H9 (cell line): ENCODE measurements around the gene C5orf22. TPM values are rescaled to one million over a fixed set of nuclear protein-coding genes. Genes with fewer than 3 reads are reported as not detected.

Experiments used
- DNase-seq: peaks from one replicate; pipeline ENCODE4 v3.0.0-alpha.2; 2017
- H2AFZ ChIP-seq: one replicate; pipeline ENCODE4 v1.6.1; 2013; ENCODE audit warnings: mild to moderate bottlenecking, low read length, control low read depth, moderate library complexity
- H2AK5ac ChIP-seq: 2 replicates; pipeline ENCODE4 v1.6.1; 2013; ENCODE audit warnings: low read length, control low read depth, mixed read lengths; ENCODE audit not compliant: insufficient read length
- H2BK120ac ChIP-seq: one replicate; pipeline ENCODE4 v1.6.1; 2013; ENCODE audit warnings: low read depth, mild to moderate bottlenecking, low read length, control low read depth, inconsistent platforms; ENCODE audit not compliant: poor library complexity, severe bottlenecking
- H2BK12ac ChIP-seq: 2 replicates; pipeline ENCODE4 v1.6.1; 2013; ENCODE audit warnings: low read length, control low read depth, mixed read lengths, low read depth; ENCODE audit not compliant: insufficient read length
- H2BK15ac ChIP-seq: 2 replicates; pipeline ENCODE4 v1.6.1; 2013; ENCODE audit warnings: low read depth, low read length, control low read depth
- H2BK20ac ChIP-seq: one replicate; pipeline ENCODE4 v1.6.1; 2013; ENCODE audit warnings: low read depth, mild to moderate bottlenecking, low read length, control low read depth, inconsistent platforms; ENCODE audit not compliant: poor library complexity, severe bottlenecking
- H2BK5ac ChIP-seq: 2 replicates; pipeline ENCODE4 v1.6.1; 2013; ENCODE audit warnings: low read length, control low read depth, mixed read lengths; ENCODE audit not compliant: insufficient read length
- H3K14ac ChIP-seq: 2 replicates; pipeline ENCODE4 v1.6.1; 2013; ENCODE audit warnings: low read length, control low read depth; ENCODE audit not compliant: insufficient read depth
- H3K18ac ChIP-seq: 2 replicates; pipeline ENCODE4 v1.6.1; 2013; ENCODE audit warnings: low read depth, mild to moderate bottlenecking, mixed read lengths, low read length, control low read depth; ENCODE audit not compliant: insufficient read length
- H3K23ac ChIP-seq: 2 replicates; pipeline ENCODE4 v1.6.1; 2013; ENCODE audit warnings: low read length, control low read depth, mixed read lengths, low read depth; ENCODE audit not compliant: insufficient read length
- H3K23me2 ChIP-seq: 2 replicates; pipeline ENCODE4 v1.6.1; 2013; ENCODE audit warnings: low read depth, mild to moderate bottlenecking, mixed read lengths, low read length, control low read depth; ENCODE audit not compliant: insufficient read length, poor library complexity, severe bottlenecking
- H3K27ac ChIP-seq: 2 replicates; pipeline ENCODE4 v1.5.1; 2013; ENCODE audit warnings: low read length, control low read depth, mixed read lengths, low read depth; ENCODE audit not compliant: insufficient read length
- H3K27me3 ChIP-seq: 2 replicates; pipeline ENCODE4 v1.6.1; 2013; ENCODE audit warnings: low read length, control low read depth, inconsistent platforms; ENCODE audit not compliant: insufficient read depth
- H3K4ac ChIP-seq: 2 replicates; pipeline ENCODE4 v1.6.1; 2013; ENCODE audit warnings: low read depth, mild to moderate bottlenecking, control low read depth, inconsistent platforms, low read length, moderate library complexity
- H3K4me1 ChIP-seq: 2 replicates; pipeline ENCODE4 v1.6.1; 2013; ENCODE audit warnings: low read length, control low read depth, inconsistent platforms; ENCODE audit not compliant: insufficient read depth
- H3K4me2 ChIP-seq: 2 replicates; pipeline ENCODE4 v1.6.1; 2013; ENCODE audit warnings: low read length, control low read depth, mixed read lengths; ENCODE audit not compliant: insufficient read length, insufficient read depth
- H3K56ac ChIP-seq: 2 replicates; pipeline ENCODE4 v1.6.1; 2013; ENCODE audit warnings: low read depth, mild to moderate bottlenecking, mixed read lengths, low read length, control low read depth; ENCODE audit not compliant: insufficient read length
- H3K79me1 ChIP-seq: 2 replicates; pipeline ENCODE4 v1.6.1; 2013; ENCODE audit warnings: low read depth, mild to moderate bottlenecking, moderate library complexity, low read length, control low read depth, inconsistent platforms; ENCODE audit not compliant: insufficient read depth, poor library complexity, severe bottlenecking
- H3K79me2 ChIP-seq: 2 replicates; pipeline ENCODE4 v1.6.1; 2013; ENCODE audit warnings: low read length, control low read depth, inconsistent platforms; ENCODE audit not compliant: insufficient read depth
- H3K9ac ChIP-seq: 2 replicates; pipeline ENCODE4 v1.6.1; 2013; ENCODE audit warnings: low read length, control low read depth, mixed read lengths; ENCODE audit not compliant: insufficient read length; ENCODE audit errors: extremely low read depth
- H3K9me3 ChIP-seq: one replicate; pipeline ENCODE4 v1.6.1; 2013; ENCODE audit warnings: low read depth, low read length, inconsistent platforms; ENCODE audit not compliant: control insufficient read depth
- H3T11ph ChIP-seq: one replicate; pipeline ENCODE4 v1.6.1; 2013; ENCODE audit warnings: mild to moderate bottlenecking, low read length, control low read depth, inconsistent platforms
- H4K20me1 ChIP-seq: one replicate; pipeline ENCODE4 v1.6.1; 2013; ENCODE audit not compliant: control insufficient read depth, insufficient read length, insufficient read depth
- H4K5ac ChIP-seq: 2 replicates; pipeline ENCODE4 v1.6.1; 2013; ENCODE audit warnings: low read depth, mild to moderate bottlenecking, mixed read lengths, low read length, control low read depth; ENCODE audit not compliant: insufficient read length
- H4K8ac ChIP-seq: replicated peaks from 2 replicates; pipeline ENCODE4 v1.6.1; 2013; ENCODE audit warnings: low read length, control low read depth, mixed read lengths, low read depth; ENCODE audit not compliant: insufficient read length
- H4K91ac ChIP-seq: 2 replicates; pipeline ENCODE4 v1.6.1; 2013; ENCODE audit warnings: low read depth, mild to moderate bottlenecking, moderate library complexity, mixed read lengths, low read length, control low read depth; ENCODE audit not compliant: insufficient read length
- H3K27ac Mint-ChIP-seq, 3 experiments: 2 replicates in 2 of 3; 3 replicates in 1 of 3; pipeline ENCODE4 v1.8.0; 2020 to 2021; ENCODE audit warnings: mixed read lengths in 3 of 3, mild to moderate bottlenecking in 1 of 3, moderate library complexity in 1 of 3
- H3K27me3 Mint-ChIP-seq: 2 replicates; pipeline ENCODE4 v1.8.0; 2021; ENCODE audit warnings: low read depth, mild to moderate bottlenecking, moderate library complexity, mixed read lengths
- H3K36me3 Mint-ChIP-seq, 3 experiments: 2 replicates in 2 of 3; 3 replicates in 1 of 3; pipeline ENCODE4 v1.8.0; 2020 to 2021; ENCODE audit warnings: low read depth in 3 of 3, mixed read lengths in 3 of 3; ENCODE audit not compliant: insufficient read depth in 1 of 3
- H3K4me1 Mint-ChIP-seq, 2 experiments: 2 replicates each; pipeline ENCODE4 v1.8.0; 2020; ENCODE audit warnings: mixed read lengths in 2 of 2
- H3K4me3 Mint-ChIP-seq, 2 experiments: 2 replicates in 1 of 2; 3 replicates in 1 of 2; pipeline ENCODE4 v1.8.0; 2020 to 2021; ENCODE audit warnings: mild to moderate bottlenecking in 2 of 2, mixed read lengths in 2 of 2, moderate library complexity in 1 of 2
- H3K9me3 Mint-ChIP-seq, 2 experiments: 2 replicates in 1 of 2; 3 replicates in 1 of 2; pipeline ENCODE4 v1.8.0; 2020; ENCODE audit warnings: mild to moderate bottlenecking in 2 of 2, mixed read lengths in 2 of 2, moderate library complexity in 1 of 2
- CTCF ChIP-seq: fragments of 200-600 bp; sonication (generic); conservative IDR thresholded peaks from 3 replicates; pipeline ENCODE4 v1.8.0; 2021; ENCODE audit warnings: antibody characterized with exemption, mild to moderate bottlenecking
- WGBS: extraction: QIAGEN DNeasy Blood & Tissue Kit; methylation state at CpG from one replicate; pipeline ENCODE4 v1.1.7; 2013; ENCODE audit warnings: missing lambda C conversion rate, low lambda C conversion rate, mixed read lengths; ENCODE audit not compliant: insufficient read length; ENCODE audit errors: extremely low coverage; 5-methylcytosine and 5-hydroxymethylcytosine counted together
- total RNA-seq: library from RNA; stranded (reverse); gene quantifications from 2 replicates; pipeline ENCODE4 v1.2.1, GENCODE V29; 2021

C5orf22 gene
- total RNA-seq, 1 experiment from 2014 or later, result 34.0 TPM

- H2AK5ac ChIP-seq, result no peak overlapping the region
- H3K4me2 ChIP-seq, result no peak overlapping the region
- H3K14ac ChIP-seq, result no peak overlapping the region
- no peak overlapping the region for H2BK5ac ChIP-seq
- H3K79me2 ChIP-seq, result peaks cover 11% of the 10 kb centered on the region; the same call in 1 of the 2 replicates
- H2AFZ ChIP-seq, result no peak overlapping the region
- H3K56ac ChIP-seq, result no peak overlapping the region
- no peak overlapping the region for H3K4ac ChIP-seq
- no peak overlapping the region for H3K9ac ChIP-seq
- H3K9me3 ChIP-seq, result no peaks in the 10 kb centered on the region
- Mint-ChIP-seq H3K4me1 (peaks cover 15 to 27% of the 10 kb centered on the region in 2 experiments), H3K36me3 (peaks cover 14 to 60% (median 54%) of the 10 kb centered on the region in 3 experiments; a peak in 6 of 7 replicates), H3K4me3 (0 out of 5 replicates have a peak overlapping the region, but pooled peaks of 1 of the 2 experiments have one; percentile 54), H3K27me3 (no peaks in the 10 kb centered on the region), H3K27ac (no peak overlapping the region), H3K9me3 (no peaks in the 10 kb centered on the region)
- no peak overlapping the region for H4K5ac ChIP-seq
- peaks cover 5% of the 10 kb centered on the region for H3K79me1 ChIP-seq
- no peak overlapping the region for H3T11ph ChIP-seq
- H3K23ac ChIP-seq, result no peak overlapping the region
- H4K8ac ChIP-seq, result no peak overlapping the region
- H3K27ac ChIP-seq, result no peak overlapping the region
- H3K4me1 ChIP-seq, result 0 out of 2 replicates have a peak, but pooled peaks cover 3% of the 10 kb centered on the region
- H2BK120ac ChIP-seq, result no peak overlapping the region
- no peak overlapping the region for H3K18ac ChIP-seq
- H3K27me3 ChIP-seq, result no peaks in the 10 kb centered on the region
- no peak overlapping the region for H2BK12ac ChIP-seq
- no peak overlapping the region for H2BK20ac ChIP-seq
- H4K20me1 ChIP-seq, result no peaks in the 10 kb centered on the region
- no peak overlapping the region for H4K91ac ChIP-seq
- no CpG with 5 or more reads among the region's 1 CpG for WGBS
- DNase-seq, result no peak
- peaks cover 12% of the 10 kb centered on the region for H3K23me2 ChIP-seq
- H2BK15ac ChIP-seq, result no peak overlapping the region
- no peak for TF ChIP-seq CTCF
Observed at GRCh38 chr5:31534527-31535046, 2.5 kb downstream of the C5orf22 start.
